Stimulated activated CD4-positive, alpha-beta T cell treated with anti-CD3 and anti-CD28 coated beads, Interleukin-1b, Interleukin-23, amount 100 ng/mL, for 24 hours (primary cell): ENCODE data around the gene SDK1.

Source experiments
- DNase-seq, 4 experiments: peaks; one replicate each; pipeline ENCODE4 v3.0.0-alpha.2; 2020; ENCODE audit warnings: low read depth in 4 of 4, low spot score in 1 of 4

The SDK1 gene

GRCh38 chr7:4067476-4067760, 766.4 kb downstream of the SDK1 start:
- no peak for DNase-seq

- DNase-seq, result no peak
Measured at GRCh38 chr7:4067874-4068273, 766.8 kb downstream of the SDK1 start.

GRCh38 chr7:4068286-4068685, 767.2 kb downstream of the SDK1 start:
- DNase-seq, result no peak

- no peak for DNase-seq
Measured at GRCh38 chr7:4069268-4070095, 768.4 kb downstream of the SDK1 start.

- no peak for DNase-seq
Measured at GRCh38 chr7:4070214-4070613, 769.2 kb downstream of the SDK1 start.

- no peak for DNase-seq
Measured at GRCh38 chr7:4071370-4072058, 770.5 kb downstream of the SDK1 start.

GRCh38 chr7:4072161-4072925, 771.3 kb downstream of the SDK1 start:
- no peak for DNase-seq

- DNase-seq, result no peak
Measured at GRCh38 chr7:4073052-4073451, 772.0 kb downstream of the SDK1 start.

GRCh38 chr7:4073750-4074149, 772.7 kb downstream of the SDK1 start:
- DNase-seq, result no peak

GRCh38 chr7:4074407-4074806, 773.4 kb downstream of the SDK1 start:
- no peak for DNase-seq

- DNase-seq, result no peak
Measured at GRCh38 chr7:4074994-4075393, 773.9 kb downstream of the SDK1 start.

GRCh38 chr7:4076701-4077294, 775.7 kb downstream of the SDK1 start:
- no peak for DNase-seq

GRCh38 chr7:4077980-4078379, 776.9 kb downstream of the SDK1 start:
- no peak for DNase-seq

GRCh38 chr7:4078580-4078979, 777.5 kb downstream of the SDK1 start:
- no peak for DNase-seq

- no peak for DNase-seq
Measured at GRCh38 chr7:4079366-4079765, 778.3 kb downstream of the SDK1 start.

- DNase-seq, result no peak
Measured at GRCh38 chr7:4079956-4080355, 778.9 kb downstream of the SDK1 start.

- DNase-seq, result no peak
Measured at GRCh38 chr7:4080954-4081353, 779.9 kb downstream of the SDK1 start.

- no peak for DNase-seq
Measured at GRCh38 chr7:4083513-4083912, 782.5 kb downstream of the SDK1 start.

- no peak for DNase-seq
Measured at GRCh38 chr7:4084271-4084670, 783.2 kb downstream of the SDK1 start.

- no peak for DNase-seq
Measured at GRCh38 chr7:4085937-4086691, 785.1 kb downstream of the SDK1 start.

- DNase-seq, result no peak
Measured at GRCh38 chr7:4086723-4087122, 785.7 kb downstream of the SDK1 start.
